ENCODE results near the gene SMIM38.
"Not testable (repeated sequence)": the region's sequence is repeated elsewhere in the genome, so short reads cannot be mapped to it uniquely, and the experiment has no call there.

SMIM38 gene

GRCh38 chr11:69121021-69121420 is 34.7 kb upstream of the SMIM38 start:
- no peak overlapping the region for H3K4me3 ChIP-seq (ENCODE audit: low read length)
- no peak for DNase-seq (ENCODE audit: low read depth, low spot score)

GRCh38 chr11:69121621-69122325 is 34.0 kb upstream of the SMIM38 start:
- H3K4me3 ChIP-seq (ENCODE audit: low read length): no peak overlapping the region

GRCh38 chr11:69122326-69122629 is 33.5 kb upstream of the SMIM38 start:
- H3K4me3 ChIP-seq (ENCODE audit: low read length): no peak overlapping the region
- DNase-seq (ENCODE audit: low read depth, low spot score): no peak

More at GRCh38 chr11:69121621-69122325, 34.0 kb upstream of the SMIM38 start:
- no peak for DNase-seq (ENCODE audit: low read depth, low spot score)

- H3K4me3 ChIP-seq (ENCODE audit: low read length): no peak overlapping the region
- no peak for DNase-seq (ENCODE audit: low read depth, low spot score)
Measured at GRCh38 chr11:69122630-69123431, 32.9 kb upstream of the SMIM38 start.

- no peak overlapping the region for H3K4me3 ChIP-seq (ENCODE audit: low read length)
- DNase-seq (ENCODE audit: low read depth, low spot score): no peak
Measured at GRCh38 chr11:69123593-69124545, 31.9 kb upstream of the SMIM38 start.

- DNase-seq (ENCODE audit: low read depth, low spot score): no peak
- H3K4me3 ChIP-seq (ENCODE audit: low read length): no peak overlapping the region
Measured at GRCh38 chr11:69125861-69126260, 29.9 kb upstream of the SMIM38 start.

- H3K4me3 ChIP-seq (ENCODE audit: low read length): no peak overlapping the region
- DNase-seq (ENCODE audit: low read depth, low spot score): no peak
Measured at GRCh38 chr11:69126286-69126685, 29.4 kb upstream of the SMIM38 start.

- H3K4me3 ChIP-seq (ENCODE audit: low read length): no peak overlapping the region
- no peak for DNase-seq (ENCODE audit: low read depth, low spot score)
Measured at GRCh38 chr11:69127081-69127850, 28.5 kb upstream of the SMIM38 start.

- no peak for DNase-seq (ENCODE audit: low read depth, low spot score)
- no peak overlapping the region for H3K4me3 ChIP-seq (ENCODE audit: low read length)
Measured at GRCh38 chr11:69127884-69128283, 27.9 kb upstream of the SMIM38 start.

GRCh38 chr11:69129053-69129452 is 26.7 kb upstream of the SMIM38 start:
- no peak for DNase-seq (ENCODE audit: low read depth, low spot score)
- no peak overlapping the region for H3K4me3 ChIP-seq (ENCODE audit: low read length)

- H3K4me3 ChIP-seq (ENCODE audit: low read length): no peak overlapping the region
- no peak for DNase-seq (ENCODE audit: low read depth, low spot score)
Measured at GRCh38 chr11:69129647-69130046, 26.1 kb upstream of the SMIM38 start.

GRCh38 chr11:69130654-69131053 is 25.1 kb upstream of the SMIM38 start:
- no peak for DNase-seq (ENCODE audit: low read depth, low spot score)
- no peak overlapping the region for H3K4me3 ChIP-seq (ENCODE audit: low read length)

GRCh38 chr11:69131121-69131566 is 24.6 kb upstream of the SMIM38 start:
- no peak overlapping the region for H3K4me3 ChIP-seq (ENCODE audit: low read length)
- DNase-seq (ENCODE audit: low read depth, low spot score): no peak

GRCh38 chr11:69131644-69132300 is 24.0 kb upstream of the SMIM38 start:
- DNase-seq (ENCODE audit: low read depth, low spot score): no peak
- no peak overlapping the region for H3K4me3 ChIP-seq (ENCODE audit: low read length)

GRCh38 chr11:69132301-69132670 is 23.4 kb upstream of the SMIM38 start:
- DNase-seq (ENCODE audit: low read depth, low spot score): no peak
- H3K4me3 ChIP-seq (ENCODE audit: low read length): no peak overlapping the region

GRCh38 chr11:69133251-69133650 is 22.5 kb upstream of the SMIM38 start:
- no peak overlapping the region for H3K4me3 ChIP-seq (ENCODE audit: low read length)
- DNase-seq (ENCODE audit: low read depth, low spot score): no peak

- not testable (repeated sequence) for H3K4me3 ChIP-seq (ENCODE audit: low read length); DNase-seq (ENCODE audit: low read depth, low spot score)
Measured at GRCh38 chr11:69134182-69134581, 21.6 kb upstream of the SMIM38 start.

- no peak for DNase-seq (ENCODE audit: low read depth, low spot score)
- no peak overlapping the region for H3K4me3 ChIP-seq (ENCODE audit: low read length)
Measured at GRCh38 chr11:69134957-69135356, 20.8 kb upstream of the SMIM38 start.
